Measurements from ENCODE around the gene SIK3. TPM values are rescaled to one million over a fixed set of nuclear protein-coding genes. Genes with fewer than 3 reads are reported as not detected.
A peak's percentile ranks its signal among the peaks of the same experiment; 100 is the strongest.

SIK3 gene
- total and polyA plus RNA-seq, 2 donors (not counting 3 experiments of a cell fraction or from before 2014, with no cell fraction given): 10.3 to 21.3 TPM

DNA sequence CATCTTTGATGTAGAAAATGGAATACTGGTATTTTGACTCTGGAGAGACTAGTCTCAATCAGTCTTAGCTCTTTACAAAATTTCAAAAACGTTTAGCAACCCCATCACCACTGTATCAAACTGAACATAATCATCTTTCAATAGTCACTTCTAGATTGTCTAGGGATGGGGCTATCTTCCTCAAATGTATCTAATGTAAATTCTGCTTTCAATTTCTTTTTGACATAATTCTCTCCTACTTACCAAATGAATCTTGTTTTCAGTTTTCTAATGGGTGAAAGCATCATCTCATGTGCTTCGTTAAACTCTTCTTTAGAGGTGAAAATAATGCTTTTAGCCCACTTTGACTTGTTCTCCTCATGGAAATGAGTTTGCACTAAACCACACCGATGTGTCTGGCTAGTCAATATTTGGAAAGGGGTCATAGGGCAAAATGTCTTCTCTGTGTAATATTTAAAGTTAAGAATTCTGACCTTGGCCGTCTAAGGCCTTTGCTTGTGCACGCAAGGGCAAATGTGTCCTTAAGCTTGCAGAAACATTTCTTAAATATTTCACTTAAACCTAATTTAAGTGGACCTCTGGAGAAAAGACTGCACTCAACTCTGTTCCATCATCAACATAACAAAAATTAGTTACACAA is 5.2 kb downstream of the SIK3 start:
- CTCF ChIA-PET: interaction anchor here (0.6 kb wide), 1 partner anchor 302 kb away, joined by 3 read pairs; the partner anchor contains the start of gene APOA5
- H3K9me3 ChIP-seq (replicated peaks; ENCODE audit: control insufficient read depth, insufficient read depth, low read length): no peaks in the 10 kb centered on the region
- POLR2A ChIA-PET: no interaction called here
- H3K9ac ChIP-seq (replicated peaks; ENCODE audit: extremely low read depth, insufficient read depth, low read length): no peak overlapping the region
- no peak overlapping the region for H3K4me3 ChIP-seq (replicated peaks in 1 of 3; ENCODE audit: insufficient read depth in 1 of 3, low read depth in 1 of 3, low read length in 3 of 3)
- peaks cover 18% of the 10 kb centered on the region for H3K79me2 ChIP-seq (ENCODE audit: control insufficient read depth, insufficient read depth, low read length)
- DNase-seq (ENCODE audit: low read depth, low spot score): no peak
- intact Hi-C loops (cut with micrococcal nuclease) (no loop called here), dilution Hi-C loops (cut with MboI; ENCODE audit: extremely low pct_ligation_motif_present, low sequenced_read_pairs) (no loop called here)
- H3K9me1 ChIP-seq (replicated peaks; ENCODE audit: control insufficient read depth, extremely low read depth, insufficient read depth, low read length): no peaks in the 10 kb centered on the region
- no peaks in the 10 kb centered on the region for H3K27me3 ChIP-seq (ENCODE audit: control insufficient read depth in 2 of 2, insufficient read depth in 2 of 2, low read length in 2 of 2)
- H3K4me2 ChIP-seq (ENCODE audit: insufficient read depth, low read length): no peak overlapping the region
- H3K27ac ChIP-seq (ENCODE audit: insufficient read depth, low read depth, low read length): no peak overlapping the region
- BruUV-seq (replicated peaks): no TSS peak
- FAIRE-seq: peak; percentile 15
- H4K20me1 ChIP-seq (replicated peaks; ENCODE audit: control insufficient read depth, extremely low read depth, insufficient read depth, low read length): no peaks in the 10 kb centered on the region
- no peaks in the 10 kb centered on the region for H3K36me3 ChIP-seq (ENCODE audit: control insufficient read depth in 2 of 2, extremely low read depth in 1 of 2, insufficient read depth in 2 of 2, low read length in 2 of 2)
- TF ChIP-seq POLR2A (IDR thresholded peaks at IDR 0.05; ENCODE audit: low read depth, low read length): no peak
- no peak overlapping the region for H2AFZ ChIP-seq (ENCODE audit: low read depth, low read length)
- peaks cover 8% of the 10 kb centered on the region for H3K4me1 ChIP-seq (ENCODE audit: control insufficient read depth, extremely low read depth, insufficient read depth, low read length)

DNA sequence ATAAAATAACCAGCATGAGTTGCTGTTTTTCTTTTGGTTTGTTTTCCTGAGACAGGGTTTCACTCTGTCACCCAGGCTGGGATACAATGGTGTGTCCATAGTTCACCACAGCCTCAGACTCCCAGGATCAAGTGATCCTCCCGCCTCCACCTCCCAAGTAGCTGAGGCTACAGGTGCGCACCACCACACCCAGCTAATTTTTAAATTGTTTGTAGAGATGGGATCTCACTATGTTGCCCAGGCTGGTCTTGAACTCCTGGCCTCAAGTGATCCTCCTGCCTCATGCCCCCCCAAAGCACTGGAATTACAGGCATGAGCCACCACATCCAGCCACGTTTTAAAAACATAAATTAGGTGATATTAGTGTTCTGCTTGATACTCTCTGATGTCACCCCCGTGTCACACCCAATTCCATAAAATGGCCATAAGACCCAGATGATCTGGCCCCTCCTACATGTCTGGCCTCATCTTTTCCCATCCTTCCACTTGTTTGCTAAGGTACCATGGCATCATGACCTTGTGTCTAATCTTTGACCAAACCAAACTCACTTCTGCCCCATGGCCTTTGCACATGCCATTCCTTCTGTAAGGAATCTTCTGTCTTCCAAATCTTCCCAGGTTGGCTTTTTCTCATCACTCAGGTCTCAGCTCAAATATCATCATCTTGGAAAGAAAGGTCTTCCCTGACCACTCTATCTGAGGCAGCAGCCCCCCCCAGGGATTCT is 6.3 kb downstream of the SIK3 start:
- no peak for FAIRE-seq
- H3K4me3 ChIP-seq (replicated peaks in 1 of 3; ENCODE audit: insufficient read depth in 1 of 3, low read depth in 1 of 3, low read length in 3 of 3): no peak overlapping the region
- no peaks in the 10 kb centered on the region for H3K27me3 ChIP-seq (ENCODE audit: control insufficient read depth in 2 of 2, insufficient read depth in 2 of 2, low read length in 2 of 2)
- no peak overlapping the region for H3K4me2 ChIP-seq (ENCODE audit: insufficient read depth, low read length)
- no peak overlapping the region for H2AFZ ChIP-seq (ENCODE audit: low read depth, low read length)
- H3K4me1 ChIP-seq (ENCODE audit: control insufficient read depth, extremely low read depth, insufficient read depth, low read length): peaks cover 2% of the 10 kb centered on the region
- dilution Hi-C loops (cut with MboI; ENCODE audit: extremely low pct_ligation_motif_present, low sequenced_read_pairs): no loop called here
- intact Hi-C loops (cut with micrococcal nuclease): no loop called here
- H3K36me3 ChIP-seq (ENCODE audit: control insufficient read depth in 2 of 2, extremely low read depth in 1 of 2, insufficient read depth in 2 of 2, low read length in 2 of 2): no peaks in the 10 kb centered on the region
- no TSS peak for BruUV-seq (replicated peaks)
- ChIA-PET POLR2A (no interaction called here), CTCF (interaction anchor here (0.6 kb wide), 1 partner anchor 123 kb away, joined by 3 read pairs; no protein-coding TSS in a partner anchor)
- no peaks in the 10 kb centered on the region for H4K20me1 ChIP-seq (replicated peaks; ENCODE audit: control insufficient read depth, extremely low read depth, insufficient read depth, low read length)
- no peak overlapping the region for H3K27ac ChIP-seq (ENCODE audit: insufficient read depth, low read depth, low read length)
- peaks cover 18% of the 10 kb centered on the region for H3K79me2 ChIP-seq (ENCODE audit: control insufficient read depth, insufficient read depth, low read length)
- H3K9ac ChIP-seq (replicated peaks; ENCODE audit: extremely low read depth, insufficient read depth, low read length): no peak overlapping the region
- no peak for TF ChIP-seq MYC (IDR thresholded peaks at IDR 0.05; ENCODE audit: low read depth, low read length)
- no peak for TF ChIP-seq POLR2A (IDR thresholded peaks at IDR 0.05; ENCODE audit: low read depth, low read length)
- TF ChIP-seq, protein P1, sequence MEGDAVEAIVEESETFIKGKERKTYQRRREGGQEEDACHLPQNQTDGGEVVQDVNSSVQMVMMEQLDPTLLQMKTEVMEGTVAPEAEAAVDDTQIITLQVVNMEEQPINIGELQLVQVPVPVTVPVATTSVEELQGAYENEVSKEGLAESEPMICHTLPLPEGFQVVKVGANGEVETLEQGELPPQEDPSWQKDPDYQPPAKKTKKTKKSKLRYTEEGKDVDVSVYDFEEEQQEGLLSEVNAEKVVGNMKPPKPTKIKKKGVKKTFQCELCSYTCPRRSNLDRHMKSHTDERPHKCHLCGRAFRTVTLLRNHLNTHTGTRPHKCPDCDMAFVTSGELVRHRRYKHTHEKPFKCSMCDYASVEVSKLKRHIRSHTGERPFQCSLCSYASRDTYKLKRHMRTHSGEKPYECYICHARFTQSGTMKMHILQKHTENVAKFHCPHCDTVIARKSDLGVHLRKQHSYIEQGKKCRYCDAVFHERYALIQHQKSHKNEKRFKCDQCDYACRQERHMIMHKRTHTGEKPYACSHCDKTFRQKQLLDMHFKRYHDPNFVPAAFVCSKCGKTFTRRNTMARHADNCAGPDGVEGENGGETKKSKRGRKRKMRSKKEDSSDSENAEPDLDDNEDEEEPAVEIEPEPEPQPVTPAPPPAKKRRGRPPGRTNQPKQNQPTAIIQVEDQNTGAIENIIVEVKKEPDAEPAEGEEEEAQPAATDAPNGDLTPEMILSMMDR (IDR thresholded peaks at IDR 0.05; ENCODE audit: extremely low read depth in 1 of 2, insufficient read depth in 1 of 2, low read depth in 1 of 2, low read length in 2 of 2): no peak
- no peaks in the 10 kb centered on the region for H3K9me3 ChIP-seq (replicated peaks; ENCODE audit: control insufficient read depth, insufficient read depth, low read length)
- no peaks in the 10 kb centered on the region for H3K9me1 ChIP-seq (replicated peaks; ENCODE audit: control insufficient read depth, extremely low read depth, insufficient read depth, low read length)
- no peak for DNase-seq (ENCODE audit: low read depth, low spot score)

Data from endothelial cell of umbilical vein (primary cell).